ENCODE results near the gene ZNF69. TPM values are rescaled to one million over a fixed set of nuclear protein-coding genes. Genes with fewer than 3 reads are reported as not detected.

Gene ZNF69
- 10 to 100 TPM; 11.8 to 12.0 TPM for total RNA-seq
- polyA plus RNA-seq = 1 to 10 TPM; 2.5 to 5.9 TPM

- Histone ChIP-seq H3K4me1 (ENCODE audit: control insufficient read depth in 4 of 4, insufficient read depth in 4 of 4, low read length in 3 of 4) (peaks cover 2 to 16% (median 6%) of the 10 kb centered on the region in 4 donors), H3K9ac (ENCODE audit: low read depth in 1 of 2, low read length in 2 of 2) (peak within 1 kb of the TSS in 1 of 2 donors; percentile 23)
These were observed at the start of gene ZNF69 for GRCh38 chr19:11887611-11888531. Gene ZNF69, plus strand, starts transcription at chr19:11887782. Its CDS starts 142 bp downstream, at chr19:11887924.

More at GRCh38 chr19:11887611-11888531, at the start of gene ZNF69:
- Histone ChIP-seq H3K36me3 (ENCODE audit: control insufficient read depth in 4 of 4, insufficient read depth in 3 of 4, low read depth in 1 of 4, low read length in 3 of 4) (no peaks in the 10 kb centered on the region), H3K27me3 (ENCODE audit: control insufficient read depth in 4 of 4, insufficient read depth in 4 of 4, low read length in 3 of 4) (no peaks in the 10 kb centered on the region), H3K9me3 (ENCODE audit: control insufficient read depth in 4 of 4, low read length in 3 of 4) (peaks cover 0 to 1% (median 0%) of the 10 kb centered on the region in 4 donors), H3K4me3 (ENCODE audit: low read depth in 1 of 3, low read length in 3 of 3) (peak within 1 kb of the TSS; percentile 69 to 86 (median 80)), H3K27ac (ENCODE audit: low read depth in 1 of 2, low read length in 2 of 2) (peak within 1 kb of the TSS; percentile 84)
- WGBS = 1% methylated on average over 56 of the region's 56 CpGs
- peak; percentile 92 for DNase-seq (ENCODE audit: low spot score)
- TF ChIP-seq, protein P1, sequence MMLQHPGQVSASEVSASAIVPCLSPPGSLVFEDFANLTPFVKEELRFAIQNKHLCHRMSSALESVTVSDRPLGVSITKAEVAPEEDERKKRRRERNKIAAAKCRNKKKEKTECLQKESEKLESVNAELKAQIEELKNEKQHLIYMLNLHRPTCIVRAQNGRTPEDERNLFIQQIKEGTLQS (IDR thresholded peaks at IDR 0.05) = no peak
- no peak for TF ChIP-seq CTCF (IDR thresholded peaks at IDR 0.05; ENCODE audit: low read depth, low read length, missing input control)
- TF ChIP-seq YY1 (IDR thresholded peaks at IDR 0.05) = no peak
- peak in 1 of 2 donors; percentile 22 for TF ChIP-seq RXRA (IDR thresholded peaks at IDR 0.05)
- TF ChIP-seq GABPA (IDR thresholded peaks at IDR 0.05 in 1 of 2, conservative IDR thresholded peaks at IDR 0.05 in 1 of 2) = peak in 1 of 2 donors; percentile 41
- peak; percentile 87 for TF ChIP-seq NR2F2 (IDR thresholded peaks at IDR 0.05)
- TF ChIP-seq JUND (IDR thresholded peaks at IDR 0.05) = peak in 1 of 2 donors; percentile 11
- TF ChIP-seq SP1 (IDR thresholded peaks at IDR 0.05) = peak; percentile 64
- TF ChIP-seq RAD21 (IDR thresholded peaks at IDR 0.05) = no peak
- TF ChIP-seq, protein P2, sequence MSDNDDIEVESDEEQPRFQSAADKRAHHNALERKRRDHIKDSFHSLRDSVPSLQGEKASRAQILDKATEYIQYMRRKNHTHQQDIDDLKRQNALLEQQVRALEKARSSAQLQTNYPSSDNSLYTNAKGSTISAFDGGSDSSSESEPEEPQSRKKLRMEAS (IDR thresholded peaks at IDR 0.05) = no peak
- peak in 1 of 2 donors; percentile 30 for TF ChIP-seq HNF4A (conservative IDR thresholded peaks at IDR 0.05)
- TF ChIP-seq, protein P3, sequence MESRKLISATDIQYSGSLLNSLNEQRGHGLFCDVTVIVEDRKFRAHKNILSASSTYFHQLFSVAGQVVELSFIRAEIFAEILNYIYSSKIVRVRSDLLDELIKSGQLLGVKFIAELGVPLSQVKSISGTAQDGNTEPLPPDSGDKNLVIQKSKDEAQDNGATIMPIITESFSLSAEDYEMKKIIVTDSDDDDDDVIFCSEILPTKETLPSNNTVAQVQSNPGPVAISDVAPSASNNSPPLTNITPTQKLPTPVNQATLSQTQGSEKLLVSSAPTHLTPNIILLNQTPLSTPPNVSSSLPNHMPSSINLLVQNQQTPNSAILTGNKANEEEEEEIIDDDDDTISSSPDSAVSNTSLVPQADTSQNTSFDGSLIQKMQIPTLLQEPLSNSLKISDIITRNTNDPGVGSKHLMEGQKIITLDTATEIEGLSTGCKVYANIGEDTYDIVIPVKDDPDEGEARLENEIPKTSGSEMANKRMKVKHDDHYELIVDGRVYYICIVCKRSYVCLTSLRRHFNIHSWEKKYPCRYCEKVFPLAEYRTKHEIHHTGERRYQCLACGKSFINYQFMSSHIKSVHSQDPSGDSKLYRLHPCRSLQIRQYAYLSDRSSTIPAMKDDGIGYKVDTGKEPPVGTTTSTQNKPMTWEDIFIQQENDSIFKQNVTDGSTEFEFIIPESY (IDR thresholded peaks at IDR 0.05) = no peak
- peak; percentile 53 for TF ChIP-seq REST (IDR thresholded peaks at IDR 0.05)
- TF ChIP-seq FOXA2 (IDR thresholded peaks at IDR 0.05) = no peak
- no peak for TF ChIP-seq EGR1 (IDR thresholded peaks at IDR 0.05; ENCODE audit: low read depth in 2 of 2)
- no peak for TF ChIP-seq FOXA1 (IDR thresholded peaks at IDR 0.05)
- no peak for TF ChIP-seq HNF4G (IDR thresholded peaks at IDR 0.05)
- TF ChIP-seq TAF1 (conservative IDR thresholded peaks at IDR 0.05) = no peak

Measured in liver (tissue), 9 donors.